ENCODE data around the gene GK. TPM values are rescaled to one million over a fixed set of nuclear protein-coding genes. Genes with fewer than 3 reads are reported as not detected.

The GK gene
- total RNA-seq, 3 donors from 2014 or later, result 25.3 to 53.5 (median 32.2) TPM

DNA sequence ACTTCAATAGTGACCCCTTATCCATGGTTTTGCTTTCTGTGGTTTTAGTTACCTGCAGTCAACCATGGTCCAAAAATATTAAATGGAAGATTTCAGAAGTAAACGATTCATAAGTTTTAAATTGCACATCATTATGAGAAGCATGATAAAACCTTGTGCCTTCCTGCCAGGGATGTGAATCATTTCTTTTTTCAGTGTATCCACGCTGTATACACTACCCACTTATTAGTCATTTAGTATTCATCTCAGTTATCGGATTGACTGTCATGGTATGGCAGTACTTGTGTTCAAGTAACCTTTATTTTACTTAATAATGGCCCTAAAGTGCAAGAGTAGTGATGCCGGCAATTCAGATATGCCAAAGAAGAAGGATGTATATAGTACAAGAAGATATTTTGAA is 38.0 kb upstream of the GK start:
- Histone ChIP-seq H3K9me3 (no peaks in the 10 kb centered on the region), H3K36me3 (ENCODE audit: low read depth) (no peaks in the 10 kb centered on the region), H3K4me3 (no peak overlapping the region), H3K4me1 (ENCODE audit: low read depth) (peaks cover 3% of the 10 kb centered on the region)
- TF ChIP-seq, protein P1, sequence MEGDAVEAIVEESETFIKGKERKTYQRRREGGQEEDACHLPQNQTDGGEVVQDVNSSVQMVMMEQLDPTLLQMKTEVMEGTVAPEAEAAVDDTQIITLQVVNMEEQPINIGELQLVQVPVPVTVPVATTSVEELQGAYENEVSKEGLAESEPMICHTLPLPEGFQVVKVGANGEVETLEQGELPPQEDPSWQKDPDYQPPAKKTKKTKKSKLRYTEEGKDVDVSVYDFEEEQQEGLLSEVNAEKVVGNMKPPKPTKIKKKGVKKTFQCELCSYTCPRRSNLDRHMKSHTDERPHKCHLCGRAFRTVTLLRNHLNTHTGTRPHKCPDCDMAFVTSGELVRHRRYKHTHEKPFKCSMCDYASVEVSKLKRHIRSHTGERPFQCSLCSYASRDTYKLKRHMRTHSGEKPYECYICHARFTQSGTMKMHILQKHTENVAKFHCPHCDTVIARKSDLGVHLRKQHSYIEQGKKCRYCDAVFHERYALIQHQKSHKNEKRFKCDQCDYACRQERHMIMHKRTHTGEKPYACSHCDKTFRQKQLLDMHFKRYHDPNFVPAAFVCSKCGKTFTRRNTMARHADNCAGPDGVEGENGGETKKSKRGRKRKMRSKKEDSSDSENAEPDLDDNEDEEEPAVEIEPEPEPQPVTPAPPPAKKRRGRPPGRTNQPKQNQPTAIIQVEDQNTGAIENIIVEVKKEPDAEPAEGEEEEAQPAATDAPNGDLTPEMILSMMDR (IDR thresholded peaks at IDR 0.05), result no peak
- ATAC-seq (no peak), DNase-seq (no peak)
- intact Hi-C loops (cut with DNase I, micrococcal nuclease), result no loop called here

DNA sequence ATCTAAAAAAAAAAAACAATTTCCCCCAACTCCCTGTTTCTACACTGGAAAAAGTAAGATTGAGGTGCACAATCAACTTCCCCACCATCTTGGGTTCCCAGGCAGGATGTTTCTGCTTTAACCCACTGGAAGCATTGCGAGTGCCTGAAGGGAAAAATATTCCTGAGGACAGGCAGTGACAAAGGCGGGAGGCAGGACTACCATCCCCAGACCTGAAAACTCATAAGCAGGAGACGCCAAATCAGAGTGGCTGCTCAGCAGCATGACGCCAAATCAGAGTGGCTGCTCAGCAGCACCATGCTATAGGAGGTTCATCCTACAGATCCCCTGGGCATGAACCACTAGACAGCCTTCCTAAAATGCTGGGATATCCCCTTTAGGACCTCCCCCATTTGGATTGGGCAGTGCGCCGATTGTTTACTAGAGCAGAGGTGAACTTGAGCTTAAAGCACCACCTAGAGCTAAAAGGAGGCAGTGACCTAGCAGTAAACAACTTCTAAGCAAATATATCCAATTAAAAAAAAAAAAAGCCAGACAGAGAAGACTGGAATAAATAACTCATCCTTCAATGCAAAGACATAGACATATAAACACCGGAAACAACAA is 35.0 kb upstream of the GK start:
- peak in 1 of 3 donors; percentile 9 for DNase-seq
- no peak overlapping the region for H3K4me3 ChIP-seq
- ATAC-seq, result peak; percentile 28

DNA sequence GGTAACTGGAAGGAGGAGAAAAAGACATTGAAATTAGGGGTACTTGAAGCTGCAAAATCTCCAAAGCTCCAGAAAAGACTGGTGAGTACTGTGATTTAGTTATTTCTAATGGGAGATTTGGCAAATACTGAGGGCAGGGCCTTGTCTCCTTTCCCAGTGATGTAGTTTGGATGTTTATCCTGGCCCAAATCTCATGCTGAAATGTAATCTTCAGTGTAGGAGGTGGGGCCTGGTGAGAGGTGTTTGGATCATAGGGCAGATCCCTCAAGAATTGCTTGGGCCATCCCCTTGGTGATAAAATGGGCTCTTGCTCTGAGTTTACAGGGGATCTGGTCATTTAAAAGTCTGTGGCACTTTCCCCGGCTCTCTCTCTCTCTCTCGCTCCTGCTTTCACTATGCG is 33.1 kb upstream of the GK start:
- Histone ChIP-seq H3K4me3 (no peak overlapping the region), H3K9me3 (no peaks in the 10 kb centered on the region), H3K4me1 (ENCODE audit: low read depth) (no peaks in the 10 kb centered on the region), H3K36me3 (ENCODE audit: low read depth) (no peaks in the 10 kb centered on the region)
- intact Hi-C loops (cut with DNase I, micrococcal nuclease), result no loop called here
- TF ChIP-seq, protein P1 (IDR thresholded peaks at IDR 0.05), result no peak
- ATAC-seq (no peak), DNase-seq (no peak)

More for the DNA sequence above, 35.0 kb upstream of the GK start:
- no peaks in the 10 kb centered on the region for H3K36me3 ChIP-seq (ENCODE audit: low read depth)
- intact Hi-C loops (cut with DNase I, micrococcal nuclease), result no loop called here
- H3K9me3 ChIP-seq, result no peaks in the 10 kb centered on the region
- no peaks in the 10 kb centered on the region for H3K4me1 ChIP-seq (ENCODE audit: low read depth)
- TF ChIP-seq, protein P1 (IDR thresholded peaks at IDR 0.05), result no peak

DNA sequence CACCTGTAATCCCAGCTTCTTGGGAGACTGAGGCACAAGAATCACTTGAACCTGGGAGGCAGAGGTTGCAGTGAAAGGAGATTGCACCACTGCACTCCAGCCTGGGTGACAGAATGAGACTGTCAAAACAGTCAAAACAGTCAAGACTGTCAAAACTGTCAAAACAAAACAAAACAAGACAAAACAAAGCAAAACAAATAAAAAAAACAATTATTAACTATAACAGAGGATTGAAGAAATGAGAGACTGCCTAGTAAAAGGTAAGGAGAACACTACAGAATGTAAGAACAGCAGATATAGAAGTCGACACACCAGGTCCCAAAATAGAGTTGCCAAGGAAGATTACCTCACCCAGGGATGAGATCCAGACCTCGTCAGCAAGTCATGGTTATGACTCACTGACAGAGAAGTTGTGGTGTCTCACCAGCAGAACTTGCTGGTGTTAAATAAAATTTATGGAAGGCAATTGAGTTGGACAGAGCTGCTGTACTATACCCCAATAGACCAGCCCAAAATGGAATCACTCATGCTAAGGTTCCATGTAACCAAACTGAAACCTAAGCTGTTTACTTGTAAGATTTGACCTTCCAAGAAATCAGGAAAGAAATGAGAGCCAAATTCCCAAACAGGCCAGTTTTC is 32.1 kb upstream of the GK start:
- Histone ChIP-seq H3K36me3 (ENCODE audit: low read depth) (no peaks in the 10 kb centered on the region), H3K4me3 (no peak overlapping the region), H3K9me3 (no peaks in the 10 kb centered on the region), H3K4me1 (ENCODE audit: low read depth) (no peaks in the 10 kb centered on the region)
- TF ChIP-seq, protein P1 (IDR thresholded peaks at IDR 0.05), result no peak
- intact Hi-C loops (cut with DNase I, micrococcal nuclease), result no loop called here
- DNase-seq (peak in 1 of 3 donors; percentile 12), ATAC-seq (peak; percentile 46)

DNA sequence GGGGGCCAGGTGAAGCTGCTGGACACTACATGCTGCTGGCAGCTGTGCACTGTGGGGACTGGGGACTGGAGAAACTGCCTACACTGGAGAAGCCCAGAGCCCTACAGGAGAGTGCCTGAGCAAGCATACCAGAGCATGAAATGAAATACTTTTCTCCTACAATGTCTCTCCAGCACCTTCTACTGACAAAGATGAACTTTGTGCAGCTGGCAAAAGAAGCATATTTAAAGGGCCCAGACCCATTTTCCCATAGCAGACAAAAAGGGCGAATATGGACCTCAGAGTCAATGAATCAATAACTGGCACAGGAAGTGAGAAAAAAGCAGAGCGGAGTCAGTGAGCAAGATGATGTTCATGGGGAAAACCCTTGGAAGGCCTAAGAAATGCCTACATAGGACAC is 30.9 kb upstream of the GK start:
- intact Hi-C loops (cut with DNase I, micrococcal nuclease), result no loop called here
- Histone ChIP-seq H3K36me3 (ENCODE audit: low read depth) (no peaks in the 10 kb centered on the region), H3K4me1 (ENCODE audit: low read depth) (no peaks in the 10 kb centered on the region), H3K9me3 (no peaks in the 10 kb centered on the region), H3K4me3 (no peak overlapping the region)
- TF ChIP-seq, protein P1 (IDR thresholded peaks at IDR 0.05), result no peak
- DNase-seq (no peak), ATAC-seq (no peak)
